Kidney epithelial cell (primary cell): ENCODE data around the gene TEX19. TPM values are rescaled to one million over a fixed set of nuclear protein-coding genes. Genes with fewer than 3 reads are reported as not detected.

Source experiments
- DNase-seq: peaks from one replicate; pipeline ENCODE4 v3.0.0-alpha.2; 2010; ENCODE audit warnings: low read depth
- H3K27me3 ChIP-seq: 2 replicates; pipeline ENCODE4 v1.6.0; 2011; ENCODE audit warnings: low read length; ENCODE audit not compliant: control insufficient read depth, insufficient read depth
- H3K36me3 ChIP-seq: 2 replicates; pipeline ENCODE4 v1.5.1; 2011; ENCODE audit warnings: low read length; ENCODE audit not compliant: control insufficient read depth, insufficient read depth
- H3K4me3 ChIP-seq: 2 replicates; pipeline ENCODE4 v1.5.1; 2011; ENCODE audit warnings: low read depth, mild to moderate bottlenecking, control low read depth, low read length
- total RNA-seq: library from RNA; depleted of rRNA; stranded (reverse); fragments of >200 nt; gene quantifications from 2 replicates; pipeline ENCODE4 v1.2.3, GENCODE V29; 2015
- TF ChIP-seq, protein P1 (sequence below): IDR thresholded peaks from 2 replicates; pipeline ENCODE4 v1.5.1; 2011; ENCODE audit warnings: mild to moderate bottlenecking, moderate library complexity, low read length, control low read depth, inconsistent platforms; ENCODE audit not compliant: insufficient read depth, poor library complexity, severe bottlenecking

The TEX19 gene
- total RNA-seq, 1 donor from 2014 or later = not detected

DNA sequence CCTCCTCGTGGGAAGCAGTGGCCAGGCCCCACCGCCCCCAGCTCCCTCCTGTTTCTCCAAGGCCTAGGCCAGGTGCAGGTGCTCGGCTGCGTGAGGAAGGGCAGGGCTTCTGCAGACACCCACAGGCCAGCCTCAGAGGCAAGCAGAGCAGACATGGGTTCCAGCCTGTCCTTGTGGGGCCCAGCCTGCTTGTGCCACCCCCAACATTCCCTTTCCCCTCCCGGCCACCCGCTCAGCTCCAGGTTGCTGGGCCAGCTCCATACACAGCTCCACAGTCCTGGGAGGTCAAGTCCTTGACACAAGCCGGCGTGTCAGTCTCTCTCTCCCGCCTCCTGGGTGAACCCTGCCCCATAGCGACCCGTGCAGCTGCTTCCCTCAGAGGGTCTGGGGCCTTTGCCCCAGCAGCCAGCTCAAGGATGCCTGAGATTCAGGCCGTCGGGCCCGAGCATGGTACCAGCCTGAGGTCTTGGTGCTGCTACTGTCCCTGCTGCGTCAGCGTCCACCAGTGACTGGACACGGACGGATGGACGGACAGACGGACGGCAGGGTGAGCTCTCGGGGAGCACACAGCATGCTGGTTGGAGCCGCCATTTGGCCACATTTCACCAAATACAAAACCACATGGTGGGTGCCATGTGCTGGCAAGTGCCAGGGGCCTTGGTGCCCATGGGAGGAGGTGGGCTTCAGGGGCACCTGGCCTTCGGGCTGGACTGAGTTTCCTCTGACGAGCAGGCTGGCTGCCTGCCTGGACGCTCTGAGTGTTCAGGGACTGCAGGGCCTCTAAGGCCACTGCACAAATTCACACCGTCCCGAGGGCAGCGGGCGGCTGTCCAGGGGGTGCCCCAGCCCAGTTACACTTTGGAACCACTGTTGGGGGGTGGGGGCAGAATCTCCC, 33.5 kb upstream of the TEX19 start:
- DNase-seq = no peak
- H3K27me3 ChIP-seq = peaks cover 29% of the 10 kb centered on the region
- no peaks in the 10 kb centered on the region for H3K36me3 ChIP-seq
- TF ChIP-seq, protein P1, sequence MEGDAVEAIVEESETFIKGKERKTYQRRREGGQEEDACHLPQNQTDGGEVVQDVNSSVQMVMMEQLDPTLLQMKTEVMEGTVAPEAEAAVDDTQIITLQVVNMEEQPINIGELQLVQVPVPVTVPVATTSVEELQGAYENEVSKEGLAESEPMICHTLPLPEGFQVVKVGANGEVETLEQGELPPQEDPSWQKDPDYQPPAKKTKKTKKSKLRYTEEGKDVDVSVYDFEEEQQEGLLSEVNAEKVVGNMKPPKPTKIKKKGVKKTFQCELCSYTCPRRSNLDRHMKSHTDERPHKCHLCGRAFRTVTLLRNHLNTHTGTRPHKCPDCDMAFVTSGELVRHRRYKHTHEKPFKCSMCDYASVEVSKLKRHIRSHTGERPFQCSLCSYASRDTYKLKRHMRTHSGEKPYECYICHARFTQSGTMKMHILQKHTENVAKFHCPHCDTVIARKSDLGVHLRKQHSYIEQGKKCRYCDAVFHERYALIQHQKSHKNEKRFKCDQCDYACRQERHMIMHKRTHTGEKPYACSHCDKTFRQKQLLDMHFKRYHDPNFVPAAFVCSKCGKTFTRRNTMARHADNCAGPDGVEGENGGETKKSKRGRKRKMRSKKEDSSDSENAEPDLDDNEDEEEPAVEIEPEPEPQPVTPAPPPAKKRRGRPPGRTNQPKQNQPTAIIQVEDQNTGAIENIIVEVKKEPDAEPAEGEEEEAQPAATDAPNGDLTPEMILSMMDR = no peak
- H3K4me3 ChIP-seq = no peak overlapping the region

DNA sequence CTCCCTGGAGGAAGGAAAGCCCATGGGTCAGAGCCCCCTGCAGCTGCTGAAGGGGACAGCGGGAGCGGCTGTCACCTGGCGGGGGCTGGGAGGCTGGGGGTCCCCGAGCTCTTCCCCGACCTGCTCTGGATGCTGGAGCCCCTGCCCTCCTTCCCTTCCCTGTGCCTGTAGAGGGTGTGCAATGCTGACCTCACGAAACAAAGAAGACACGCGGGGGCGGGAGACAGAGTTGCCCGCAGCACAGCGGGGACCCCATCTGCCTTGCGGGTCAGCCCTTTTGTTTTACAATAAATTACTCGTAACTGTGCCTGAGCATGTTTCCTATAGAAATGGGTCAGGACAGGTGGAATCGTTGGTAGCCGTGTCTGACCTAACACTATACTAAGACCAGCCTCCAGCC, 31.8 kb upstream of the TEX19 start:
- peaks cover 28% of the 10 kb centered on the region for H3K27me3 ChIP-seq
- H3K36me3 ChIP-seq = no peaks in the 10 kb centered on the region
- TF ChIP-seq, protein P1 = no peak
- H3K4me3 ChIP-seq = no peak overlapping the region
- DNase-seq = no peak

DNA sequence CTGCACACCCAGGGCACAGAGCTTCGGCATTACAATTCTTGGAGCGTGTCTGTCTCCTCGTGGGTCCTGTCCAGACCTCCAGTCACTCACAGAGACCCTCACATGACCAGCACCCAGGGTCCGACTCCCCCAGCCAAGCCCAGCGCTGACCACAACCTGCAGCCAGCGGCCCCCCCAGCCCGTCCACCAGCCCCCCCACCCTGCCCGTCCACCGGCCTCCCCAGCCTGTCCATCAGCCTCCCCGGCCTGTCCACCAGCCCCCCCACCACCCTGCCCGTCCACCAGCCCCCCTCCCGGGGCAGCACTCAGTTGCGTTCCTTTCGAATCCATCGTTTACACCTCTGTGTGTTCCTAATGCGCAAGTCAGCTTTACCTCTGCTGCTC, 31.3 kb upstream of the TEX19 start:
- TF ChIP-seq, protein P1 = no peak
- Histone ChIP-seq H3K36me3 (no peaks in the 10 kb centered on the region), H3K4me3 (no peak overlapping the region), H3K27me3 (peaks cover 27% of the 10 kb centered on the region)
- DNase-seq = no peak

DNA sequence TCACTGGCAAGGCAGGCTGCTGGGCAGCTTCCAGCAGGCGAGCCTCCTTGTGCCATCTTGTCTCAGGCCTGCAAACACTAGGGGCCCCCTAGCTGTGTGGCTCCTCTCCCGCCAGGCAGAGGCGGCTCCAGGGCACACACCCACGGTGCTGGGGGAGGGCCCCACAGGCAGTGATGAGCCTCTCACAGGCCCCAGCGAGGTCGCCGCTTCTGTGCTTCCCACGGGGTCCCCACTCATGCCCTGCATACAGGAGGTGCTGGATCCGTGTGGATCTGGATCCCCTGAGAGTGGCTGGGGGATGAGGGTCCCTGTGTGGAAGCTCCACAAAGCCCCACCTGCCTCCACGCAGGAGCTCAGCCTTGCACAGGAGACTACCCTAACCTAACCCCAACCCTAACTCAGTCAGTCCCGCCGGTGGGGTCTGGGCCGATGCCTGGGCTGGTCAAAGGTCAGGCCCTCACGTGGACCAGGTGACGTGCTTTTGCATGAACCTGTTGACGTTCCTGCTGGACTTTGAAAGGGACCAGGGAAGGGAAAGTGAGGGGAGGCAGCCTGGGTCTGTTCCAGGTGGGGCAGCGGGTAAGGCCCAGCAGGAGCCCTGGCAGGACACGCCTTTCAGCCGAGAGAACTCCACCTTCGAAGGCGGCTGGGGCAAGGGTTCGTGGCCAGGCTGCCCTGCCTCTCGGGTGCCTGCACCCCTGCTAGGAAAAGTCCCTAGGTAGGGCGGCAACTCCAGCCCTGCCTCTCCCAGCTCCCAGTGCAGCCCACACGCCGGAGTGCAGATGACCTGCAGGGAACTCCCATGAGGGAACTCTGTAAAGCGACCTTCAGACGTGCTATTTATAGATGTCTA, 30.7 kb upstream of the TEX19 start:
- no peak for DNase-seq
- TF ChIP-seq, protein P1 = no peak
- Histone ChIP-seq H3K4me3 (no peak overlapping the region), H3K36me3 (no peaks in the 10 kb centered on the region), H3K27me3 (peaks cover 28% of the 10 kb centered on the region)

DNA sequence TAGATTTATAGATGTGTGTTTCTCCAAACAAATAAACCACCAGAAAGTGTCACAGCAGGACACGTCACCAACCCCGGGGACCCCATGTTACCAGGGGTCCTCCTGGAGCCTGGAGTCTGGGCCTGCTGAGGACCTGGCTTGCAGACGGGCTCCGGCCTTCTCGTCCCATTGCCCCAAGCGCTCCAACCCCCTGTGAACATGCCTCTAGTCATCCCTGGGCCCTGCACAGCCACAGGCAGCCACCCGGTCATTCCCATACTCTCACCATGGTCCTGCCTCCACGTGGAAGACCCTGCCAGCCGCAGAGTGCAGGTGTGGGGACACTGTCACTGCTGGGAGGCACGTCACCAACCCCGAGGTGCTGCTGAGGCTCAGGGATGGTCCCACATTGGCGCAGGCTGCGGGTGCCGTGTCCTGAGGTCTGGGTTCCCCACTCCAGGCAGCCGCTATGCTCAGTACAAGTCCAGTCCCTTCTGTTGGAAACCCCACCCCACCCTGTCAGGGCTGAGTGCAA, 30.0 kb upstream of the TEX19 start:
- peaks cover 32% of the 10 kb centered on the region for H3K27me3 ChIP-seq
- no peak for DNase-seq
- TF ChIP-seq, protein P1 = no peak
- no peak overlapping the region for H3K4me3 ChIP-seq
- H3K36me3 ChIP-seq = no peaks in the 10 kb centered on the region
